Uterus (tissue), 2 donors: ENCODE measurements around the gene IGF1R.

ENCODE experiments used
- POLR2A ChIP-seq, 2 donors: fragments of 450-650 bp; IDR thresholded peaks; one replicate each; pipeline ENCODE4 v1.6.1; 2016; ENCODE audit warnings: antibody characterized with exemption in 2 of 2, mild to moderate bottlenecking in 1 of 2, moderate library complexity in 1 of 2
- TF ChIP-seq, protein P1 (sequence below), 4 experiments: fragments of 200-600 bp in 2 of 4; fragments of 450-650 bp in 2 of 4; sonication (generic) in 2 of 4; IDR thresholded peaks; one replicate each; pipeline ENCODE4 v1.5.1; 2016 to 2019; ENCODE audit warnings: antibody characterized with exemption in 4 of 4, mild to moderate bottlenecking in 2 of 4, moderate library complexity in 1 of 4

DNA sequence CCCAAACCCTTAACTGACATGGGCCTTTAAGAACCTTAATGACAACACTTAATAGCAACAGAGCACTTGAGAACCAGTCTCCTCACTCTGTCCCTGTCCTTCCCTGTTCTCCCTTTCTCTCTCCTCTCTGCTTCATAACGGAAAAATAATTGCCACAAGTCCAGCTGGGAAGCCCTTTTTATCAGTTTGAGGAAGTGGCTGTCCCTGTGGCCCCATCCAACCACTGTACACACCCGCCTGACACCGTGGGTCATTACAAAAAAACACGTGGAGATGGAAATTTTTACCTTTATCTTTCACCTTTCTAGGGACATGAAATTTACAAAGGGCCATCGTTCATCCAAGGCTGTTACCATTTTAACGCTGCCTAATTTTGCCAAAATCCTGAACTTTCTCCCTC is 309.3 kb downstream of the IGF1R start:
- TF ChIP-seq, protein P1, sequence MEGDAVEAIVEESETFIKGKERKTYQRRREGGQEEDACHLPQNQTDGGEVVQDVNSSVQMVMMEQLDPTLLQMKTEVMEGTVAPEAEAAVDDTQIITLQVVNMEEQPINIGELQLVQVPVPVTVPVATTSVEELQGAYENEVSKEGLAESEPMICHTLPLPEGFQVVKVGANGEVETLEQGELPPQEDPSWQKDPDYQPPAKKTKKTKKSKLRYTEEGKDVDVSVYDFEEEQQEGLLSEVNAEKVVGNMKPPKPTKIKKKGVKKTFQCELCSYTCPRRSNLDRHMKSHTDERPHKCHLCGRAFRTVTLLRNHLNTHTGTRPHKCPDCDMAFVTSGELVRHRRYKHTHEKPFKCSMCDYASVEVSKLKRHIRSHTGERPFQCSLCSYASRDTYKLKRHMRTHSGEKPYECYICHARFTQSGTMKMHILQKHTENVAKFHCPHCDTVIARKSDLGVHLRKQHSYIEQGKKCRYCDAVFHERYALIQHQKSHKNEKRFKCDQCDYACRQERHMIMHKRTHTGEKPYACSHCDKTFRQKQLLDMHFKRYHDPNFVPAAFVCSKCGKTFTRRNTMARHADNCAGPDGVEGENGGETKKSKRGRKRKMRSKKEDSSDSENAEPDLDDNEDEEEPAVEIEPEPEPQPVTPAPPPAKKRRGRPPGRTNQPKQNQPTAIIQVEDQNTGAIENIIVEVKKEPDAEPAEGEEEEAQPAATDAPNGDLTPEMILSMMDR (IDR thresholded peaks at IDR 0.05), result no peak
- no peak for TF ChIP-seq POLR2A (IDR thresholded peaks at IDR 0.05)
